HG02852 (cell line): ENCODE results near the gene ZC3H10.
"Not testable (repeated sequence)": the region's sequence is repeated elsewhere in the genome, so short reads cannot be mapped to it uniquely, and the experiment has no call there.

Experiments
- ATAC-seq: cut with Tn5 transposase; IDR thresholded peaks from one replicate; pipeline ENCODE4 v1.9.1; 2021; ENCODE audit warnings: mild to moderate bottlenecking, moderate library complexity; ENCODE audit not compliant: unreplicated experiment

The ZC3H10 gene

GRCh38 chr12:56117778-56118687 is at the start of gene ZC3H10:
TSS of gene ZC3H10 (plus strand) at chr12:56118266. CDS start at chr12:56120563, 2,297 bp downstream.
- peak; percentile 88 for ATAC-seq

GRCh38 chr12:56071648-56072047 is 46.4 kb upstream of the ZC3H10 start:
- ATAC-seq: no peak

- no peak for ATAC-seq
Observed at GRCh38 chr12:56074396-56074795, 43.7 kb upstream of the ZC3H10 start.

GRCh38 chr12:56077966-56078365 is 40.1 kb upstream of the ZC3H10 start:
- not testable (repeated sequence) for ATAC-seq

GRCh38 chr12:56078427-56078826 is 39.6 kb upstream of the ZC3H10 start:
- ATAC-seq: no peak

- peak; percentile 48 for ATAC-seq
Observed at GRCh38 chr12:56078931-56079722, 38.9 kb upstream of the ZC3H10 start.

- peak; percentile 33 for ATAC-seq
Observed at GRCh38 chr12:56079723-56080555, 38.1 kb upstream of the ZC3H10 start, which contains the start of gene ERBB3. TSS of gene ERBB3 (plus strand) at chr12:56080165. CDS start at chr12:56080301, 136 bp downstream.

GRCh38 chr12:56080556-56081138 is 37.4 kb upstream of the ZC3H10 start:
- no peak for ATAC-seq

- ATAC-seq: no peak
Observed at GRCh38 chr12:56081393-56082347, 36.4 kb upstream of the ZC3H10 start.

- no peak for ATAC-seq
Observed at GRCh38 chr12:56082382-56082781, 35.7 kb upstream of the ZC3H10 start.

GRCh38 chr12:56082967-56083366 is 35.1 kb upstream of the ZC3H10 start:
- no peak for ATAC-seq

GRCh38 chr12:56084958-56085543 is 33.0 kb upstream of the ZC3H10 start:
- no peak for ATAC-seq

GRCh38 chr12:56086096-56086495 is 32.0 kb upstream of the ZC3H10 start:
- ATAC-seq: no peak

GRCh38 chr12:56086608-56087007 is 31.5 kb upstream of the ZC3H10 start:
- no peak for ATAC-seq

- no peak for ATAC-seq
Observed at GRCh38 chr12:56087220-56087619, 30.8 kb upstream of the ZC3H10 start.

GRCh38 chr12:56097738-56098137 is 20.3 kb upstream of the ZC3H10 start:
- no peak for ATAC-seq

- ATAC-seq: no peak
Observed at GRCh38 chr12:56098592-56098991, 19.5 kb upstream of the ZC3H10 start.

GRCh38 chr12:56099787-56100186 is 18.3 kb upstream of the ZC3H10 start:
- ATAC-seq: no peak

GRCh38 chr12:56101045-56101444 is 17.0 kb upstream of the ZC3H10 start:
- ATAC-seq: no peak
